ENCODE data around the gene SAMD4A.

Gene SAMD4A

GRCh38 chr14:54761835-54762234 lies 194.9 kb downstream of the SAMD4A start:
- DNase-seq (ENCODE audit: low spot score), result no peak
- TF ChIP-seq CTCF (IDR thresholded peaks at IDR 0.05; ENCODE audit: extremely low read depth, missing control alignments), result no peak

- TF ChIP-seq CTCF (IDR thresholded peaks at IDR 0.05; ENCODE audit: extremely low read depth, missing control alignments), result no peak
These were observed 195.4 kb downstream of the SAMD4A start for GRCh38 chr14:54762296-54762695.

GRCh38 chr14:54763761-54764160 lies 196.8 kb downstream of the SAMD4A start:
- no peak for TF ChIP-seq CTCF (IDR thresholded peaks at IDR 0.05; ENCODE audit: extremely low read depth, missing control alignments)
- DNase-seq (ENCODE audit: low spot score), result no peak

More at GRCh38 chr14:54762296-54762695, 195.4 kb downstream of the SAMD4A start:
- no peak for DNase-seq (ENCODE audit: low spot score)

GRCh38 chr14:54766276-54767138 lies 199.6 kb downstream of the SAMD4A start:
- no peak for DNase-seq (ENCODE audit: low spot score)
- TF ChIP-seq CTCF (IDR thresholded peaks at IDR 0.05; ENCODE audit: extremely low read depth, missing control alignments), result no peak

GRCh38 chr14:54767139-54767431 lies 200.2 kb downstream of the SAMD4A start:
- no peak for DNase-seq (ENCODE audit: low spot score)
- no peak for TF ChIP-seq CTCF (IDR thresholded peaks at IDR 0.05; ENCODE audit: extremely low read depth, missing control alignments)

GRCh38 chr14:54767450-54767849 lies 200.5 kb downstream of the SAMD4A start:
- no peak for TF ChIP-seq CTCF (IDR thresholded peaks at IDR 0.05; ENCODE audit: extremely low read depth, missing control alignments)
- DNase-seq (ENCODE audit: low spot score), result no peak

- DNase-seq (ENCODE audit: low spot score), result no peak
- TF ChIP-seq CTCF (IDR thresholded peaks at IDR 0.05; ENCODE audit: extremely low read depth, missing control alignments), result no peak
These were observed 201.7 kb downstream of the SAMD4A start for GRCh38 chr14:54768501-54769129.
